HEK293 (cell line): ENCODE data around the gene STAMBPL1.

Experiments used
- CTCF ChIA-PET: fragments of 350-600 bp; formaldehyde crosslinking; extraction: SDS; loops from one replicate; lab custom pipeline; 2021; ENCODE audit warnings: antibody characterized with exemption; lab: Yijun Ruan, JAX
- POLR2A ChIA-PET: fragments of 300-600 bp; formaldehyde crosslinking; extraction: SDS; loops from one replicate; lab custom pipeline; 2020; ENCODE audit warnings: antibody characterized with exemption, inconsistent platforms; lab: Yijun Ruan, JAX
- H3K27ac ChIP-seq: fragments of 200-500 bp; sonication (Bioruptor generic); 2 replicates; pipeline ENCODE4 v1.5.1; 2014; ENCODE audit warnings: low read depth, low read length, control low read depth, inconsistent platforms; ENCODE audit errors: extremely low read depth
- H3K36me3 ChIP-seq, 2 experiments: fragments of 200-500 bp in 1 of 2; sonication (Bioruptor generic) in 1 of 2; 1 replicate in 1 of 2; 2 replicates in 1 of 2; pipeline ENCODE4 v1.5.1; 2014 to 2017; ENCODE audit warnings: inconsistent platforms in 2 of 2, low read length in 2 of 2; ENCODE audit not compliant: control insufficient read depth in 2 of 2, insufficient read depth in 1 of 2
- H3K4me1 ChIP-seq: fragments of 200-500 bp; sonication (Bioruptor generic); 2 replicates; pipeline ENCODE4 v1.5.1; 2014; ENCODE audit warnings: mild to moderate bottlenecking, low read length, inconsistent platforms; ENCODE audit not compliant: control insufficient read depth, insufficient read depth
- H3K4me3 ChIP-seq: 2 replicates; pipeline ENCODE4 v1.5.1; 2011; ENCODE audit warnings: low read depth, mild to moderate bottlenecking, control low read depth, low read length, moderate library complexity
- H3K9me3 ChIP-seq: fragments of 200-500 bp; sonication (Bioruptor generic); 2 replicates; pipeline ENCODE4 v1.5.1; 2014; ENCODE audit warnings: low read depth, low read length, inconsistent platforms; ENCODE audit not compliant: control insufficient read depth, insufficient read depth
- HOXC10 ChIP-seq: sonication (generic); formaldehyde crosslinking; IDR thresholded peaks from 2 replicates; pipeline ENCODE4 v1.8.1; 2023; ENCODE audit warnings: mild to moderate bottlenecking, missing genetic modification reagents
- MEIS1 ChIP-seq: sonication (generic); formaldehyde crosslinking; IDR thresholded peaks from 2 replicates; pipeline ENCODE4 v1.8.1; 2022; ENCODE audit warnings: missing genetic modification reagents, mild to moderate bottlenecking, borderline replicate concordance
- ZEB2 ChIP-seq: fragments of 450-650 bp; formaldehyde crosslinking; IDR thresholded peaks from 2 replicates; pipeline ENCODE4 v1.5.1; 2016; ENCODE audit warnings: missing biosample characterization, missing genetic modification characterization
- ZFP3 ChIP-seq: fragments of 450-650 bp; formaldehyde crosslinking; IDR thresholded peaks from 2 replicates; pipeline ENCODE4 v1.5.1; 2016; ENCODE audit warnings: low read depth, missing biosample characterization, missing genetic modification characterization
- ZNF10 ChIP-seq: fragments of 450-650 bp; formaldehyde crosslinking; IDR thresholded peaks from 2 replicates; pipeline ENCODE4 v1.5.1; 2017; ENCODE audit warnings: missing biosample characterization, missing genetic modification characterization
- ZNF146 ChIP-seq: fragments of 450-650 bp; formaldehyde crosslinking; IDR thresholded peaks from 2 replicates; pipeline ENCODE4 v1.5.1; 2016; ENCODE audit warnings: missing biosample characterization, missing genetic modification characterization
- ZNF169 ChIP-seq: fragments of 450-650 bp; formaldehyde crosslinking; IDR thresholded peaks from 2 replicates; pipeline ENCODE4 v1.5.1; 2016; ENCODE audit warnings: missing biosample characterization, missing genetic modification characterization
- ZNF2 ChIP-seq: fragments of 450-650 bp; formaldehyde crosslinking; IDR thresholded peaks from 2 replicates; pipeline ENCODE4 v1.5.1; 2016; ENCODE audit warnings: missing biosample characterization, missing genetic modification characterization
- ZNF214 ChIP-seq: fragments of 450-650 bp; formaldehyde crosslinking; IDR thresholded peaks from 2 replicates; pipeline ENCODE4 v1.5.1; 2017; ENCODE audit warnings: missing biosample characterization, mild to moderate bottlenecking, missing genetic modification characterization, borderline replicate concordance
- ZNF501 ChIP-seq: fragments of 450-650 bp; formaldehyde crosslinking; IDR thresholded peaks from 2 replicates; pipeline ENCODE4 v1.5.1; 2016; ENCODE audit warnings: missing biosample characterization, missing genetic modification characterization
- ZNF561 ChIP-seq: fragments of 450-650 bp; IDR thresholded peaks from 2 replicates; pipeline ENCODE4 v1.5.1; 2018; ENCODE audit warnings: missing biosample characterization, missing genetic modification characterization, borderline replicate concordance
- ZNF654 ChIP-seq: fragments of 450-650 bp; formaldehyde crosslinking; IDR thresholded peaks from 2 replicates; pipeline ENCODE4 v1.5.1; 2016; ENCODE audit warnings: low read depth, missing biosample characterization, missing genetic modification characterization
- ZNF664 ChIP-seq: fragments of 450-650 bp; formaldehyde crosslinking; IDR thresholded peaks from 2 replicates; pipeline ENCODE4 v1.5.1; 2016; ENCODE audit warnings: missing biosample characterization, missing genetic modification characterization
- ZNF777 ChIP-seq: fragments of 450-650 bp; formaldehyde crosslinking; IDR thresholded peaks from 2 replicates; pipeline ENCODE4 v1.5.1; 2017; ENCODE audit warnings: missing biosample characterization, missing genetic modification characterization, borderline replicate concordance
- TF ChIP-seq, protein P1 (sequence below): fragments of 450-650 bp; formaldehyde crosslinking; IDR thresholded peaks from 2 replicates; pipeline ENCODE4 v1.5.1; 2016; ENCODE audit warnings: missing biosample characterization, missing genetic modification characterization
- TF ChIP-seq, protein P2 (sequence below): fragments of 450-650 bp; formaldehyde crosslinking; IDR thresholded peaks from 2 replicates; pipeline ENCODE4 v1.5.1; 2016; ENCODE audit warnings: missing biosample characterization, missing genetic modification characterization
- TF ChIP-seq, protein P3 (sequence below): fragments of 450-650 bp; formaldehyde crosslinking; IDR thresholded peaks from 2 replicates; pipeline ENCODE4 v1.5.1; 2017; ENCODE audit warnings: missing biosample characterization, missing genetic modification characterization
- TF ChIP-seq, protein P4 (sequence below): fragments of 450-650 bp; formaldehyde crosslinking; IDR thresholded peaks from 2 replicates; pipeline ENCODE4 v1.5.1; 2016; ENCODE audit warnings: missing biosample characterization, missing genetic modification characterization
- TF ChIP-seq, protein P5 (sequence below): fragments of 450-650 bp; formaldehyde crosslinking; IDR thresholded peaks from 2 replicates; pipeline ENCODE4 v1.5.1; 2016; ENCODE audit warnings: missing biosample characterization, missing genetic modification characterization
- TF ChIP-seq, protein P6 (sequence below): fragments of 450-650 bp; formaldehyde crosslinking; IDR thresholded peaks from 2 replicates; pipeline ENCODE4 v1.5.1; 2016; ENCODE audit warnings: missing biosample characterization, missing genetic modification characterization

STAMBPL1 gene

DNA sequence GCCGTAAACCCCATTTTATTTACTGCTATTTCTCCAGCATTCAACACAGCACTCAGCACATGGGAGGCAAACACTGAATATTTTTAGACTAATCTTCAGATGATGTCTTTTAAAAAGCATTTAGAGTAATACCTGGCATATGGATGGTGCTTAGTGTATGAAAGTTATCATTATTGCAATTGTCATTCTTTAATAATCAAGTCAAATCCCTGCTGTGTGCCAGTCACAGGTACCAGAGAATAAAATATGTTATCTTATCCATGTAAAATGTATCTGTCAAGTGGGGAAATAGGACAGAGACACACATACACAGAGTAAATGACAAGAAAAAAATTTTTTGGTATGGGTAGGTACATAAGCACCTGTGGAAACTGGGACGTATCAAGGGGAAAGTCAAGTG lies 46.9 kb upstream of the STAMBPL1 start (continued):
- TF ChIP-seq ZNF561 (tag by site-specific recombination): no peak
- TF ChIP-seq, protein P1, sequence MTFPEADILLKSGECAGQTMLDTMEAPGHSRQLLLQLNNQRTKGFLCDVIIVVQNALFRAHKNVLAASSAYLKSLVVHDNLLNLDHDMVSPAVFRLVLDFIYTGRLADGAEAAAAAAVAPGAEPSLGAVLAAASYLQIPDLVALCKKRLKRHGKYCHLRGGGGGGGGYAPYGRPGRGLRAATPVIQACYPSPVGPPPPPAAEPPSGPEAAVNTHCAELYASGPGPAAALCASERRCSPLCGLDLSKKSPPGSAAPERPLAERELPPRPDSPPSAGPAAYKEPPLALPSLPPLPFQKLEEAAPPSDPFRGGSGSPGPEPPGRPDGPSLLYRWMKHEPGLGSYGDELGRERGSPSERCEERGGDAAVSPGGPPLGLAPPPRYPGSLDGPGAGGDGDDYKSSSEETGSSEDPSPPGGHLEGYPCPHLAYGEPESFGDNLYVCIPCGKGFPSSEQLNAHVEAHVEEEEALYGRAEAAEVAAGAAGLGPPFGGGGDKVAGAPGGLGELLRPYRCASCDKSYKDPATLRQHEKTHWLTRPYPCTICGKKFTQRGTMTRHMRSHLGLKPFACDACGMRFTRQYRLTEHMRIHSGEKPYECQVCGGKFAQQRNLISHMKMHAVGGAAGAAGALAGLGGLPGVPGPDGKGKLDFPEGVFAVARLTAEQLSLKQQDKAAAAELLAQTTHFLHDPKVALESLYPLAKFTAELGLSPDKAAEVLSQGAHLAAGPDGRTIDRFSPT (tag by site-specific recombination): no peak
- TF ChIP-seq, protein P2, sequence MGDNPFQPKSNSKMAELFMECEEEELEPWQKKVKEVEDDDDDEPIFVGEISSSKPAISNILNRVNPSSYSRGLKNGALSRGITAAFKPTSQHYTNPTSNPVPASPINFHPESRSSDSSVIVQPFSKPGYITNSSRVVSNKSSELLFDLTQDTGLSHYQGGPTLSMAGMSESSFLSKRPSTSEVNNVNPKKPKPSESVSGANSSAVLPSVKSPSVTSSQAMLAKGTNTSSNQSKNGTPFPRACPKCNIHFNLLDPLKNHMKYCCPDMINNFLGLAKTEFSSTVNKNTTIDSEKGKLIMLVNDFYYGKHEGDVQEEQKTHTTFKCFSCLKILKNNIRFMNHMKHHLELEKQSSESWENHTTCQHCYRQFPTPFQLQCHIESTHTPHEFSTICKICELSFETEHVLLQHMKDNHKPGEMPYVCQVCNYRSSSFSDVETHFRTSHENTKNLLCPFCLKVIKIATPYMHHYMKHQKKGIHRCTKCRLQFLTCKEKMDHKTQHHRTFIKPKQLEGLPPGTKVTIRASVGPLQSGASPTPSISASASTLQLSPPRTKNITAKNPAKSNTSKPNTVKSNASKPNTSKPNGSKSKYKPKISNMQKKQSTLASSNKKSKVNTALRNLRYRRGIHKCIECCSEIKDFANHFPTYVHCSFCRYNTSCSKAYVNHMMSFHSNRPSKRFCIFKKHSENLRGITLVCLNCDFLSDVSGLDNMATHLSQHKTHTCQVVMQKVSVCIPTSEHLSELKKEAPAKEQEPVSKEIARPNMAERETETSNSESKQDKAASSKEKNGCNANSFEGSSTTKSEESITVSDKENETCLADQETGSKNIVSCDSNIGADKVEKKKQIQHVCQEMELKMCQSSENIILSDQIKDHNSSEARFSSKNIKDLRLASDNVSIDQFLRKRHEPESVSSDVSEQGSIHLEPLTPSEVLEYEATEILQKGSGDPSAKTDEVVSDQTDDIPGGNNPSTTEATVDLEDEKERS (tag by site-specific recombination): no peak
- TF ChIP-seq ZFP3: no peak
- TF ChIP-seq ZNF777: no peak

DNA sequence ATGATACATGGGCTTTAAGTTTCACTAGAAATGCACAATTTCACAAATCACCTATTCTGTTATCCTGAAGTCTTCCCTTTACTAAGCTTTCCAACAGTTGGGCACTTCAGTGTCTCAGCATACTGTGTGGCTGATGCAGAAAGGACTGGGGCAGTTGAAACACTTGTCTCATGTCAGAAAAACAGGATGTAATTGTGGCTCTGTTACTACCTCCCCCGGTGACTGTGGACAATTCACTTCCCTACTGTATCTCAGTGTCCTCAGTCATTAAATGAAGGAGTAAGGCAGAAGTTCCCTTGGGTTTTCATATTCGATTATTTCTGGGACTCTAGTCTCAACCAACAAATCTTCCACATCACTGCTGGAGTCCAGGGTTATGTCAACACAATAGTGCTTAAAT lies 46.3 kb upstream of the STAMBPL1 start:
- peak; percentile 71 for TF ChIP-seq ZNF664
- TF ChIP-seq, protein P3, sequence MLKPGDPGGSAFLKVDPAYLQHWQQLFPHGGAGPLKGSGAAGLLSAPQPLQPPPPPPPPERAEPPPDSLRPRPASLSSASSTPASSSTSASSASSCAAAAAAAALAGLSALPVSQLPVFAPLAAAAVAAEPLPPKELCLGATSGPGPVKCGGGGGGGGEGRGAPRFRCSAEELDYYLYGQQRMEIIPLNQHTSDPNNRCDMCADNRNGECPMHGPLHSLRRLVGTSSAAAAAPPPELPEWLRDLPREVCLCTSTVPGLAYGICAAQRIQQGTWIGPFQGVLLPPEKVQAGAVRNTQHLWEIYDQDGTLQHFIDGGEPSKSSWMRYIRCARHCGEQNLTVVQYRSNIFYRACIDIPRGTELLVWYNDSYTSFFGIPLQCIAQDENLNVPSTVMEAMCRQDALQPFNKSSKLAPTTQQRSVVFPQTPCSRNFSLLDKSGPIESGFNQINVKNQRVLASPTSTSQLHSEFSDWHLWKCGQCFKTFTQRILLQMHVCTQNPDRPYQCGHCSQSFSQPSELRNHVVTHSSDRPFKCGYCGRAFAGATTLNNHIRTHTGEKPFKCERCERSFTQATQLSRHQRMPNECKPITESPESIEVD (tag by site-specific recombination): no peak
- POLR2A ChIA-PET: no interaction called here
- CTCF ChIA-PET: interaction anchor here (0.6 to 13.0 kb wide), 6 partner anchors 31 to 380 kb away, joined by 3 to 456 read pairs (median 5); no protein-coding TSS in a partner anchor
- H3K27ac ChIP-seq: no peak overlapping the region
- no peaks in the 10 kb centered on the region for H3K9me3 ChIP-seq
- no peaks in the 10 kb centered on the region for H3K36me3 ChIP-seq
- no peak overlapping the region for H3K4me3 ChIP-seq
- H3K4me1 ChIP-seq: 0 out of 2 replicates have a peak, but pooled peaks cover 3% of the 10 kb centered on the region

DNA sequence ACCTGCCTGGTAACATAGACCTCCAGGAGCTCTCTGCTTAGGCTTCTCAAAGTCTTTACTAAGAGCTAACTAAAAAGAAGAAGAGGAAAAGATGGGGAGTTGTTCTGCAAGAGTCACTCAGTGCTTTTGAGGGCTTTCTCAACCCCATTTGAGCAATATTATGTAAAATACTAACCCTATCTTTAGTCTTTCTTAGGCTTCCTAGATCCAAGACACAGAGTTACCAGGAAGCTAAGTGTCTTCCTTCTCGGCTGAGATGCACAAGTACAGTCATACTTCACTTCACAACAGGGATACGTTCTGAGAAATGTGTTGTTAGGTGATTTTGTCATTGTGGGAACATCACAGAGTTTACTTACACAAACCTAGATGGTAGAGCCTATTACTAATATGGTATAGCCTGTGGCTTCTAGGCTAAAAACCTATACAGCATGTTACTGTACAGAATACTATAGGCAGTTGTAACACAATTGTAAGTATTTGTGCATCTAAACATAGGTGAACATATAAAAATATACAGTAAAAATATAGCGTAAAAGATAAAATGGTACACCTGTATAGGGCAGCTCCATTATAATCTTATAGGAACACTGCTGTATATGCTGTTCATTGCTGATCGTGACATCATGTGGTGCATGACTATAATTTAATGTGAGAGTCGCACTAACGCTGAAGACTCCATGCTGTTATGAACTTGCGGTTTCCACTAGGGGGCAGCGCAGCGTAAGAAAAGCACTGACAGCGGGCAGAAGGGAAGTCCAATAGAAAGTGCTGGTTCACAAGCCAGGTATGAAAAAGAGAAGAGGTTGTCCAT lies 44.7 kb upstream of the STAMBPL1 start:
- ChIA-PET POLR2A (interaction anchor here (1.2 kb wide), 2 partner anchors 45 to 98 kb away, joined by 4 to 7 read pairs; partner anchors contain the start of gene STAMBPL1), CTCF (interaction anchor here (0.5 to 13.0 kb wide), 61 partner anchors 9 to 908 kb away, joined by 3 to 456 read pairs (median 5); partner anchors contain the start of genes ANKRD22, FAS and STAMBPL1)
- H3K4me3 ChIP-seq: no peak overlapping the region
- no peak overlapping the region for H3K27ac ChIP-seq
- no peaks in the 10 kb centered on the region for H3K36me3 ChIP-seq
- H3K9me3 ChIP-seq: no peaks in the 10 kb centered on the region
- 0 out of 2 replicates have a peak, but pooled peaks cover 3% of the 10 kb centered on the region for H3K4me1 ChIP-seq
- TF ChIP-seq MEIS1 (CRISPR knock-in tag) (no peak), HOXC10 (CRISPR knock-in tag) (no peak), ZNF169 (tag by site-specific recombination) (no peak), ZNF146 (tag by site-specific recombination) (no peak), ZNF214 (tag by site-specific recombination) (no peak), ZNF10 (no peak), ZNF2 (tag by site-specific recombination) (0 out of 2 replicates have a peak, but pooled peaks have one; percentile 47), ZEB2 (peak; percentile 55; the same call in 1 of the 2 replicates), ZNF501 (no peak), ZNF654 (tag by site-specific recombination) (peak; percentile 98)
- TF ChIP-seq, protein P4, sequence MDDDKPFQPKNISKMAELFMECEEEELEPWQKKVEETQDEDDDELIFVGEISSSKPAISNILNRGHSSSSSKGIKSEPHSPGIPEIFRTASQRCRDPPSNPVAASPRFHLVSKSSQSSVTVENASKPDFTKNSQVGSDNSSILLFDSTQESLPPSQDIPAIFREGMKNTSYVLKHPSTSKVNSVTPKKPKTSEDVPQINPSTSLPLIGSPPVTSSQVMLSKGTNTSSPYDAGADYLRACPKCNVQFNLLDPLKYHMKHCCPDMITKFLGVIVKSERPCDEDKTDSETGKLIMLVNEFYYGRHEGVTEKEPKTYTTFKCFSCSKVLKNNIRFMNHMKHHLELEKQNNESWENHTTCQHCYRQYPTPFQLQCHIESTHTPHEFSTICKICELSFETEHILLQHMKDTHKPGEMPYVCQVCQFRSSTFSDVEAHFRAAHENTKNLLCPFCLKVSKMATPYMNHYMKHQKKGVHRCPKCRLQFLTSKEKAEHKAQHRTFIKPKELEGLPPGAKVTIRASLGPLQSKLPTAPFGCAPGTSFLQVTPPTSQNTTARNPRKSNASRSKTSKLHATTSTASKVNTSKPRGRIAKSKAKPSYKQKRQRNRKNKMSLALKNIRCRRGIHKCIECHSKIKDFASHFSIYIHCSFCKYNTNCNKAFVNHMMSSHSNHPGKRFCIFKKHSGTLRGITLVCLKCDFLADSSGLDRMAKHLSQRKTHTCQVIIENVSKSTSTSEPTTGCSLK: no peak
- TF ChIP-seq, protein P5, sequence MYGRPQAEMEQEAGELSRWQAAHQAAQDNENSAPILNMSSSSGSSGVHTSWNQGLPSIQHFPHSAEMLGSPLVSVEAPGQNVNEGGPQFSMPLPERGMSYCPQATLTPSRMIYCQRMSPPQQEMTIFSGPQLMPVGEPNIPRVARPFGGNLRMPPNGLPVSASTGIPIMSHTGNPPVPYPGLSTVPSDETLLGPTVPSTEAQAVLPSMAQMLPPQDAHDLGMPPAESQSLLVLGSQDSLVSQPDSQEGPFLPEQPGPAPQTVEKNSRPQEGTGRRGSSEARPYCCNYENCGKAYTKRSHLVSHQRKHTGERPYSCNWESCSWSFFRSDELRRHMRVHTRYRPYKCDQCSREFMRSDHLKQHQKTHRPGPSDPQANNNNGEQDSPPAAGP (tag by site-specific recombination): no peak
- TF ChIP-seq, protein P6, sequence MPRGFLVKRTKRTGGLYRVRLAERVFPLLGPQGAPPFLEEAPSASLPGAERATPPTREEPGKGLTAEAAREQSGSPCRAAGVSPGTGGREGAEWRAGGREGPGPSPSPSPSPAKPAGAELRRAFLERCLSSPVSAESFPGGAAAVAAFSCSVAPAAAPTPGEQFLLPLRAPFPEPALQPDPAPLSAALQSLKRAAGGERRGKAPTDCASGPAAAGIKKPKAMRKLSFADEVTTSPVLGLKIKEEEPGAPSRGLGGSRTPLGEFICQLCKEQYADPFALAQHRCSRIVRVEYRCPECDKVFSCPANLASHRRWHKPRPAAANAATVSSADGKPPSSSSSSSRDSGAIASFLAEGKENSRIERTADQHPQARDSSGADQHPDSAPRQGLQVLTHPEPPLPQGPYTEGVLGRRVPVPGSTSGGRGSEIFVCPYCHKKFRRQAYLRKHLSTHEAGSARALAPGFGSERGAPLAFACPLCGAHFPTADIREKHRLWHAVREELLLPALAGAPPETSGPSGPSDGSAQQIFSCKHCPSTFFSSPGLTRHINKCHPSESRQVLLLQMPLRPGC (tag by site-specific recombination): no peak
